T-helper 1 cell treated with Interleukin-12 subunit alpha and Interleukin-12 subunit beta and Interleukin-4 antibody, amounts not matched to agents 30 ng/mL and 1 ng/mL, for 36 hours (primary cell): Measurements from ENCODE around the gene TAF11L4. TPM values are rescaled to one million over a fixed set of nuclear protein-coding genes. Genes with fewer than 3 reads are reported as not detected.

Experiments
- total RNA-seq: library from RNA; stranded (reverse); gene quantifications from 2 replicates; pipeline ENCODE4 v1.2.3, GENCODE V29; 2022

TAF11L4 gene
- total RNA-seq, 1 donor from 2014 or later: not detected

Other genes with a start within 250 kb of the TAF11L4 start
- not detected in 2 replicates for gene TAF11L2, start 23.6 kb upstream of the TAF11L4 start, total RNA-seq
- gene TAF11L3, start 3.4 kb upstream of the TAF11L4 start, total RNA-seq: not detected in 2 replicates
- gene TAF11L5, start 3.4 kb downstream of the TAF11L4 start, total RNA-seq: not detected in 2 replicates
- not detected in 2 replicates for gene TAF11L6, start 6.9 kb downstream of the TAF11L4 start, total RNA-seq
- not detected in 2 replicates for gene TAF11L7, start 64.0 kb downstream of the TAF11L4 start, total RNA-seq
- not detected in 2 replicates for gene TAF11L8, start 69.2 kb downstream of the TAF11L4 start, total RNA-seq
- not detected in 2 replicates for gene TAF11L9, start 72.6 kb downstream of the TAF11L4 start, total RNA-seq
- not detected in 2 replicates for gene TAF11L10, start 76.0 kb downstream of the TAF11L4 start, total RNA-seq
- gene TAF11L11, start 82.4 kb downstream of the TAF11L4 start, total RNA-seq: not detected in 2 replicates
- gene TAF11L12, start 88.6 kb downstream of the TAF11L4 start, total RNA-seq: not detected in 2 replicates
- gene TAF11L13, start 110.3 kb downstream of the TAF11L4 start, total RNA-seq: not detected in 2 replicates
- not detected in 2 replicates for gene TAF11L14, start 112.7 kb downstream of the TAF11L4 start, total RNA-seq